Inflammatory macrophage treated with lipopolysaccharide for 4 hours (primary cell): ENCODE data around the gene SPRN.
"Not testable (repeated sequence)": the region's sequence is repeated elsewhere in the genome, so short reads cannot be mapped to it uniquely, and the experiment has no call there.

Source experiments
- DNase-seq: peaks from one replicate; pipeline ENCODE4 v3.0.0-alpha.2; 2020

Gene SPRN

GRCh38 chr10:133424601-133425000 is at the start of gene SPRN:
Gene SPRN (minus strand): TSS chr10:133424625. CDS start chr10:133423681, 944 bp downstream.
- DNase-seq, result not testable (repeated sequence)

GRCh38 chr10:133474027-133474426 is 49.6 kb upstream of the SPRN start:
- no peak for DNase-seq

GRCh38 chr10:133473270-133473669 is 48.8 kb upstream of the SPRN start:
- no peak for DNase-seq

GRCh38 chr10:133471300-133472109 is 47.1 kb upstream of the SPRN start:
- no peak for DNase-seq

- not testable (repeated sequence) for DNase-seq
Observed at GRCh38 chr10:133469205-133469604, 44.8 kb upstream of the SPRN start.

GRCh38 chr10:133467286-133467911 is 43.0 kb upstream of the SPRN start:
- DNase-seq, result no peak

- no peak for DNase-seq
Observed at GRCh38 chr10:133466683-133467275, 42.4 kb upstream of the SPRN start.

GRCh38 chr10:133465950-133466474 is 41.6 kb upstream of the SPRN start:
- no peak for DNase-seq

- no peak for DNase-seq
Observed at GRCh38 chr10:133465191-133465949, 40.9 kb upstream of the SPRN start.

- no peak for DNase-seq
Observed at GRCh38 chr10:133464582-133465031, 40.2 kb upstream of the SPRN start.

- no peak for DNase-seq
Observed at GRCh38 chr10:133462512-133463305, 38.3 kb upstream of the SPRN start.

- no peak for DNase-seq
Observed at GRCh38 chr10:133461841-133462240, 37.4 kb upstream of the SPRN start.

GRCh38 chr10:133461027-133461426 is 36.6 kb upstream of the SPRN start:
- no peak for DNase-seq

GRCh38 chr10:133460208-133460769 is 35.9 kb upstream of the SPRN start:
- DNase-seq, result no peak

- no peak for DNase-seq
Observed at GRCh38 chr10:133459454-133460207, 35.2 kb upstream of the SPRN start.

GRCh38 chr10:133458710-133459453 is 34.5 kb upstream of the SPRN start:
- no peak for DNase-seq

- no peak for DNase-seq
Observed at GRCh38 chr10:133458021-133458709, 33.7 kb upstream of the SPRN start.

GRCh38 chr10:133457100-133457841 is 32.8 kb upstream of the SPRN start:
- DNase-seq, result no peak
